SKM-1 treated with dmso at 0.1 percent for 144 hours (cell line): Measurements from ENCODE around the gene SERPINB3.
"Not testable (repeated sequence)": the region's sequence is repeated elsewhere in the genome, so short reads cannot be mapped to it uniquely, and the experiment has no call there.

Experiments
- DNase-seq: peaks from one replicate; lab custom pipeline; 2025; ENCODE audit not compliant: unreplicated experiment; lab: John Stamatoyannopoulos, UW

SERPINB3 gene

GRCh38 chr18:63661750-63662149 lies at the start of gene SERPINB3:
Gene SERPINB3 (minus strand): TSS chr18:63661893. CDS start chr18:63661216, 677 bp downstream.
- not testable (repeated sequence) for DNase-seq

GRCh38 chr18:63708650-63709049 lies 47.0 kb upstream of the SERPINB3 start:
- DNase-seq: no peak

- DNase-seq: no peak
Observed at GRCh38 chr18:63707816-63708215, 46.1 kb upstream of the SERPINB3 start.

- no peak for DNase-seq
Observed at GRCh38 chr18:63705401-63705800, 43.7 kb upstream of the SERPINB3 start.

GRCh38 chr18:63702660-63703059 lies 41.0 kb upstream of the SERPINB3 start, which contains the start of gene SERPINB11:
Gene SERPINB11 (plus strand): TSS chr18:63702960. CDS start chr18:63710194, 7,234 bp downstream.
- DNase-seq: no peak

GRCh38 chr18:63701952-63702351 lies 40.3 kb upstream of the SERPINB3 start:
- no peak for DNase-seq

- no peak for DNase-seq
Observed at GRCh38 chr18:63700501-63700900, 38.8 kb upstream of the SERPINB3 start.

GRCh38 chr18:63697097-63697660 lies 35.5 kb upstream of the SERPINB3 start:
- no peak for DNase-seq

- DNase-seq: no peak
Observed at GRCh38 chr18:63689064-63689463, 27.4 kb upstream of the SERPINB3 start.

- DNase-seq: no peak
Observed at GRCh38 chr18:63686871-63687270, 25.2 kb upstream of the SERPINB3 start.

- no peak for DNase-seq
Observed at GRCh38 chr18:63684718-63685117, 23.0 kb upstream of the SERPINB3 start.

GRCh38 chr18:63683890-63684289 lies 22.2 kb upstream of the SERPINB3 start:
- no peak for DNase-seq

- DNase-seq: no peak
Observed at GRCh38 chr18:63683152-63683551, 21.5 kb upstream of the SERPINB3 start.

GRCh38 chr18:63681449-63682340 lies 20.0 kb upstream of the SERPINB3 start:
- DNase-seq: no peak

GRCh38 chr18:63679820-63680606 lies 18.3 kb upstream of the SERPINB3 start:
- no peak for DNase-seq

- DNase-seq: peak; percentile 57
Observed at GRCh38 chr18:63677500-63678225, 16.0 kb upstream of the SERPINB3 start.

GRCh38 chr18:63676526-63677323 lies 15.0 kb upstream of the SERPINB3 start:
- peak; percentile 18 for DNase-seq

- no peak for DNase-seq
Observed at GRCh38 chr18:63664571-63664970, 2.9 kb upstream of the SERPINB3 start.

GRCh38 chr18:63658920-63659319 lies 2.8 kb downstream of the SERPINB3 start:
- DNase-seq: not testable (repeated sequence)

GRCh38 chr18:63650271-63650670 lies 11.4 kb downstream of the SERPINB3 start:
- DNase-seq: not testable (repeated sequence)
